Measurements from ENCODE around the gene MARVELD2.
"Not testable (repeated sequence)": the region's sequence is repeated elsewhere in the genome, so short reads cannot be mapped to it uniquely, and the experiment has no call there.

The MARVELD2 gene

GRCh38 chr5:69449511-69449910, 34.6 kb downstream of the MARVELD2 start:
- no peak for DNase-seq (ENCODE audit: low read depth in 2 of 2)

DNA sequence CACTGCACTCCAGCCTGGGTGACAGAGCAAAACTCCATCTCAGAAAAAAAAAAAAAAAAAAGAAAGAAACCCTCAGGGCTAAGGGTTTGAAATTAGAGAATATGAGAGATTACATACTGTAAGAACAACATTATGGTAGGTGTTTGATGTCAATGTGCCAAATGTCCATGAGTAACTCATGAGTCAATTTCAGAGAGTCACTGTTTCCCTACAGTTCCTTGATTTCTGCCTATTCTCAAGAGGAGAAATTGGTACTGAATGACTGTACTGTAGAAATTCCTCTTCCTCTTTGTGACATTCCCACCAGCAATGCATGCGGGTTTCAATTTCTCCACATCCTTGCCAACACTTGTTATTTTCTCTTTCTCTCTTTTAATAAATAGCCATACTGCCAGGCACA, 35.2 kb downstream of the MARVELD2 start:
- peak; percentile 32 to 34 for DNase-seq (ENCODE audit: low read depth in 2 of 2)

GRCh38 chr5:69450527-69450926, 35.6 kb downstream of the MARVELD2 start:
- DNase-seq (ENCODE audit: low read depth in 2 of 2) = not testable (repeated sequence)

DNA sequence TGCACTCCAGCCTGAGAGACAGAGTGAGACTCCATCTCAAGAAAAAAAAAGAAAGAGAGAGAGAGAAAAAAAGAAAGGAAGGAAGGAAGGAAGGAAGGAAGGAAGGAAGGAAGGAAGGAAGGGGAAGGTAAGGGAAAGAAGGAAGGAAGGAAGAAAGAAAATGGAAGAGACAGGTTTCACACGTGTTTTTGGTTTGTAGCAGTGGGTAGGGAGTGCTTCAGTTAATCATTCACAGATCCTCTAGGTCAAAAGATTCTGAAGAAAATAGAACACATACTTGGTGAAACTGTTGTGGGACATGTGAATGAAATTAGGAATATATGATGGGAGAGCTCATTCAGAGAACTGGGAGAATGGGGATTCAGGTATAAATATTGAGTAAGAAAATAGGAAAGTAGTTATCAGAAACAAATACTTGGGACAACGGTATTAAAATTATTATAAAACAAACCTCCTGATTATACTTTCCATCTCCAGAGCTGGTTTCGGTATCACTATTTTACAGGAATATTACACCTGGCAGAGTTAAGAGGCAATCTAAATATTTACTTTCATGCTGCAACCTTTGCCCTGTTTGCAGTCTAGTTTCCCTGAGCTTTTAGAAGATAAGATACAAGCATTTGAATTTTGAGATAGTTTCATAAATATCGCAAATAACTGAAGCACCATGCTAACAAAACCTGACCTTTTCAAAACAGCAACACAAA, 37.2 kb downstream of the MARVELD2 start:
- no peak for DNase-seq (ENCODE audit: low read depth in 2 of 2)

DNA sequence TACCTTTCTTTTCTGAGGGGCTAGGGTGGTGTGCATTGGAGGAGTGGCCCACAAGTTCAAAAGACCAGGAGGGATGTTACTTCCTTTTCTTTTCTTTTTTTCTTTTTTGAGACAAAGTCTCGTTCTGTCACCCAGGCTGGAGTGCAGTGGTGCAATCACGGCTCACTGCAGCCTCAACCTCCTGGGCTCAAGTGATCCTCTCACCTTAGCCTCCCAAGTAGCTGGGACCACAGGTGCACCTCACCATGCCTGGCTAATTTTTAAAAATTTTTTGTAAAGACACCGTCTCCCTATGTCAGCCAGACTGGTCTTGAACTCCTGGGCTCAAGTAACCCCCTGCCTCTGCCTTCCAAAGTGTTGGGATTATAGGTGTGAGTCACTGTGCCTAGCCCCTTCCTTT, 38.6 kb downstream of the MARVELD2 start:
- not testable (repeated sequence) for DNase-seq (ENCODE audit: low read depth in 2 of 2)

- DNase-seq (ENCODE audit: low read depth in 2 of 2) = no peak
Measured at GRCh38 chr5:69454460-69455249, 39.7 kb downstream of the MARVELD2 start.

DNA sequence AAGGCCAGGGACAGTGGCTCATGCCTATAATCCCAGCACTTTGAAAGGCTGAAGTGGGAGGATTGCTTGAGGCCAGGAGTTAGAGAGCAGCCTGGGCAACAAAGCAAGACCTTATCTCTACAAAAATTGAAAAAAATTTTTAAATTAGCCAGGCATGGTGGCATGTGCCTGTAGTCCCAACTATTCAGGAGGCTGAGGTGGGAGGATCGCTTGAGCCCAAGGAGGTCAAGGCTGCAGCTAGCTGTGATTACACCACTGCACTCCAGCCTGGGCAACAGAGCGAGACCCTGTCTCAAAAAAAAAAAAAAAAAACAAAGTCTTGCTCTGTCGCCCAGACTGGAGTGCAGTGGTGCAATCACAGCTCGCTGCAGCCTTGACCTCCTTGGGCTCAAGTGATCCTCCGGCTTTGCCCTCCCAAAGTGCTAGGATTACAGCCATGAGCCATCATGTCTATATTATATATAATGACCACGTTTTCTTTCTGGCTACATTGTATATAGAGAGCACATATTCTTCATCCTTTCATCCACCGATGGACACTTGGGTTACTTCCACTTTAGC, 40.6 kb downstream of the MARVELD2 start:
- DNase-seq (ENCODE audit: low read depth in 2 of 2) = not testable (repeated sequence)

DNA sequence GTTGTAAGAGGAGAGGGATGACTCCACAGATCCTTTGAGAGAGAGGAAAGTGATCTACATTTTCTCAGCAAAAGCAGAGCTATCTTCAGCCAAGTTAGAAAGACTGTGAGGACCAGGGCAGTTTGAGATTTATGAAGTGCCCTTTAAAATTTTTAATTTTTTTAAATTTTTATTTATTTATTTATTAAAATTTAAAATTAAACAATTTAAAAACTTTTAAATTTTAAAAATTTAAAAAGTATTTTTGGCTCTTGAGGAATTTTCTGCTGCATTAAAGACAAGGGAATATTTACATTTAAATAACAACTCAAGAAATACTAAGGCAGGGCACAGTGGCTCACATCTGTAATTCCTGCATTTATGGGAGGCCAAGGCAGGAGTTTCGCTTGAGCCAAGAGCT, 47.3 kb downstream of the MARVELD2 start:
- no peak for DNase-seq (ENCODE audit: low read depth in 2 of 2)

DNA sequence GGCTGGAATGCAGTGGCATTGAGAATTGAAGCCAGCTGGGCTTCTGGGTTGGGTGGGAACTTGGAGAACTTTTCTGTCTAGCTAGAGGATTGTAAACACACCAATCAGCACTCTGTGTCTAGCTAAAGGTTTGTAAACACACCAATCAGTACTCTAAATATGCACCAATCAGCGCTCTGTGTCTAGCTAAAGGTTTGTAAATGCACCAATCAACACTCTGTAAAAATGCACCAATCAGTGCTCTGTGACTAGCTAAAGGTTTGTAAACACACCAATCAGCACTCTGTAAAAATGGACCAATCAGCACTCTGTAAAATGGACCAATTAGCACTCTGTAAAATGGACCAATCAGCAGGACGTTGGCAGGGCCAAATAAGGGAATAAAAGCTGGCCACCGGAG, 51.5 kb downstream of the MARVELD2 start:
- not testable (repeated sequence) for DNase-seq (ENCODE audit: low read depth in 2 of 2)

DNA sequence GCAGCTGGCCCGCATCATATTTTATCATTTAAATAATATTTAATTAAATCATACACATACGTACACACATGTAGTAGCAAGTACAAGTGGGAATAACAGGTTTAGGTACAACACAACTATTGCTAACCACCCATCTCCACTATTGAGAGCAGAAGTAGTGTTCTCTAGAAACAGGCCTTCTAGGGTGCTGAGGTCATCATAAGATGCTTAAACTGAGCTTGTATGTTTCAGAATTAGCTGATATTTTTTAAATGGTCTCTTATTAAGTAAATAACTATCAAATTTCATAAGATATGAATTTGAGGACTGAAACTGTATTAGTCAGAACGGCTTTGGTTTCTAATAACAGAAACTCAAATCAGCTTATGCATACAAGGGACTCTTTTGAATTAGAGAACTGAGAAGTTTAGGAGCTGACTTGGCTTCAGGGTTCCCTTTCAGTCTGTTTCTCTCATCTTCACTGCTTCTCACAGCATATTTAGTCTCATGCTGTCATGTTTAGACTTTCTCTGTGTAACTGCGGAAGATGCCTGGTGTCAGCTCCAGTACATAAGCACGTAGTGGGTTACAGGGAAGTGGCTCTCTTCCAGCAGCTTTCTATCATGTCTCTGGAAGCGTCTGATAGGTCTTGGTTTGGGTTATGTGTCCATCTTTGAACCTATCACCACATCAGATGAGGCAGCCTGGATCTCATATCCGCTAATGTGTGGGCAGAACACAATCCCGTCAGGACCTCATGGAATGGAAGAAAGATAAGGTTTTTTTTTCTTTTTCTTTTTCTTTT, 52.7 kb downstream of the MARVELD2 start:
- no peak for DNase-seq (ENCODE audit: low read depth in 2 of 2)

DNA sequence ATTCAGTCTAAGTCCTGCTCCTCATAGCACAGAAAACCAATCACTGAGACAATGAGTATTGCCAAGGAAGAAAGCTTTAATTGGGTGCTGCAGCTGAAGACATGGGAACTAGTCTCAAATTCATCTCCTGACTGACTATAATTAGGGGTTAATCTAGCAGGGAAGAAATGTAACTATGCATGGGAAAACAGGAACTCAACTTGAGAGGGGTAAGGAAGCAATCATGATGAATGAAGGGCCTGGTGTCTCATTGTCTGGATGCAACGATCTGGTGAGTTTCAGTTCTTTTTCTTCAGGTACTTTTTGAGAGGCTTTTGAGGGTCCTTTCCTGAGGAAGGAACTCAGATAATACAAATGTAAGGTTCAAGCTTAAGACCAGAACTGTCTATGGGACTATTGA, 53.7 kb downstream of the MARVELD2 start:
- no peak for DNase-seq (ENCODE audit: low read depth in 2 of 2)

DNA sequence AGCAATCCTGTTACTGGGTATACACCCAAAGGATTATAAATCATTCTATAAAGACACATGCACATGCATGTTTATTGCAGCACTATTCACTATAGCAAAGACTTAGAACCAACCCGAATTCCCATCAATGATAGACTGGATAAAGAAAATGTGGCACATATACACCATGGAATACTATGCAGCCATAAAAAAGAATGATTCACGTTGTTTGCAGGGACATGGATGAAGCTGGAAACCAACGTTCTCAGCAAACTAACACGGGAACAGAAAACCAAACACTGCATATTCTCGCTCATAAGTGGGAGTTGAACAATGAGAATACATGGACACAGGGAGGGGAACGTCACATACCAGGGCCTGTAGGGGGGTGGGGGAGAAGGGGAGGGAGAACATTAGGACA, 56.6 kb downstream of the MARVELD2 start:
- not testable (repeated sequence) for DNase-seq (ENCODE audit: low read depth in 2 of 2)

DNA sequence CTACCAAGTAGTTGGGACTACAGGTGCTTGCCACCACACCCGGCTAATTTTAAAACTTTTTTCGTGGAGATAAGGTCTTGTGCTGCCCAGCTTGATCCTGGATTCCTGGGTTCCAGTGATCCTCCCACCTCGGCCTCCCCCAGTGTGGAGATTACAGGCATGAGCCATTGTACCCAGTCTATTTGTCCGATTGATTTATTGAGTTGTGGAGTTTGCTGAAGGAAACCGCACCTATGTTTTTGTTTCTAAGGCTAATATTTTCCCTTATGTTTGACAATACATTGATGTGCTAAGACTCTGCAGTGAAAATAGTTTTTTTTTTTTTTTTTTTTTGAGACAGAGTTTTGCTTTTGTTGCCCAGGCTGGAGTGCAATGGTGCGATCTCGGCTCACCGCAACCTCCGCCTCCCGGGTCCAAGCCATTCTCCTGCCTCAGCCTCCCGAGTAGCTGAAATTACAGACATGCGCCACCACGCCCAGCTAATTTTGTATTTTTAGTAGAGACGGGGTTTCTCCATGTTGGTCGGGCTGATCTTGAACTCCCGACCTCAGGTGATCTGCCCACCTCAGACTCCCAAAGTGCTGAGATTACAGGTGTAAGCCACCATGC, 57.7 kb downstream of the MARVELD2 start:
- DNase-seq (ENCODE audit: low read depth in 2 of 2) = not testable (repeated sequence)

- DNase-seq (ENCODE audit: low read depth in 2 of 2) = no peak
Measured at GRCh38 chr5:69477170-69477569, 62.3 kb downstream of the MARVELD2 start.

GRCh38 chr5:69478296-69478695, 63.4 kb downstream of the MARVELD2 start:
- DNase-seq (ENCODE audit: low read depth in 2 of 2) = not testable (repeated sequence)

DNA sequence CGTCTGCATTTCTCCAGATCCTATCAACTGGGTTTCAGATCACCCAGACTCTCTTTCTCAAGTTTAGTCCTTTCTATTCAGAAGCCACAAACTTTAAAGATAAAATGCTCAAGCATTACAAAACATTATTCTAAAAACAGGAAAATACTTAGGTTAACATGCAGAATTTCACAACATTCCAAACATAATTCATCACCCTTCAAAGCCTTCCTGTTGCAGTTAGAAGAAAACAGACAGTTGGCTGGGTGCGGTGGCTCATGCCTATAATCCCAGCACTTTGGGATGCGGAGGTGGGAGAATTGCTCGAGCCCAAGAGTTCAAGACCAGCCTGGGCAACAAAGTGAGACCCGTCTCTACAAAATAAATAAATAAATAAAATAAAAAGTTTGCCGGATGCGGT, 70.0 kb downstream of the MARVELD2 start:
- DNase-seq (ENCODE audit: low read depth in 2 of 2) = peak; percentile 12 to 26

- DNase-seq (ENCODE audit: low read depth in 2 of 2) = no peak
Measured at GRCh38 chr5:69485471-69485870, 70.6 kb downstream of the MARVELD2 start.

DNA sequence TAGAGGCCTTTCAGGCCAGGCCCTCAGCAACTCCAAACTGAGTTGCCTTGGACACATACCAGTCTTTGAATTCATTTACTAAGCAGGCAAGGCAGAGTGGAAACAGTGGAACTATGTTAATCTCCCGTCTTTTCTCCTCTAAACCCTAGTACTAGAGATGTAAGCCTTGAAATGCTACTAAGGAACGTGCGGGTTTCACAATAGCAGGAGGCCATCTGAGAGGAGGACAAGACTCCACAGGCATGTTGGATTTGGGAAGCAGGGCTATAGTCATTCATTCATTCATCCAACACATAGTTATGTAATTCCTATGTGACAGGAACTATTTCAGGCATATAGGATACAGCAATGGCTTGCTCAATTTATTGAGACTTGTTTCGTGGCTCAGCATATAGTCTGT, 74.3 kb downstream of the MARVELD2 start:
- no peak for DNase-seq (ENCODE audit: low read depth in 2 of 2)

GRCh38 chr5:69491027-69491426, 76.1 kb downstream of the MARVELD2 start:
- DNase-seq (ENCODE audit: low read depth in 2 of 2) = no peak

DNA sequence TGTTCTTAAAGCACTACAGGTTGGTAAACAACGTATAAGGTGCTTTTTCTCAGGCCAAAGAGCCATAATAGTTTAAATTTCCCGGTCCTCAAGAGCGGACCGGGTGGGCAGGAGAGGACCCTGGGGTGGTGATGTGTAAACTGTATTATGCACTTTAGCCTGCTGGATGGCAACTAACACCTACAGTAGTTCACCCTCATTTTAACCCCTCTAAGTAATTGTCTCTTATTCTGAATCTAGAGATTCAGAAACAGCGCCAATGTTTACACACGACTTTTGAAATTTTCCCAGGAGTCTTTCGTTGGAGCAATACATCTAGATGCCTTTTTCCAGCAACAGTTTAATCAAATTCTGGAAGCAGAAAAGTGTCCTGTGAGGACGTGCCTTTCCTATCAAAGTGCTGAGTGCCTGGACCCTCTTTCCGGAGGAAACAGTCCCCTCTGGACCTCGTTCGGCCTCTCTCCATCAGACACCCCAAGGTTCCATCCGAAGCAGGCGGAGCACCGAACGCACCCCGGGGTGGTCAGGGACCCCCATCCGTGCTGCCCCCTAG, 77.0 kb downstream of the MARVELD2 start:
- no peak for DNase-seq (ENCODE audit: low read depth in 2 of 2)

- no peak for DNase-seq (ENCODE audit: low read depth in 2 of 2)
Measured at GRCh38 chr5:69492391-69492922, 77.5 kb downstream of the MARVELD2 start, which contains the start of gene OCLN. Gene OCLN (plus strand): TSS chr5:69492790. CDS start chr5:69504245, 11,455 bp downstream.

Data from fibroblast of skin of left biceps (primary cell).